Panc1 (cell line): ENCODE results near the gene LCE1F.

Source experiments
- CTCF ChIP-seq: fragments of 450-650 bp; IDR thresholded peaks from 2 replicates; pipeline ENCODE4 v1.5.1; 2017; ENCODE audit warnings: mild to moderate bottlenecking
- POLR2AphosphoS5 ChIP-seq: IDR thresholded peaks from 2 replicates; pipeline ENCODE4 v1.6.1; 2012; ENCODE audit warnings: mild to moderate bottlenecking, low read depth, low read length, moderate library complexity
- SIN3A ChIP-seq: IDR thresholded peaks from 2 replicates; pipeline ENCODE4 v1.6.1; 2012; ENCODE audit warnings: low read depth, mild to moderate bottlenecking, low read length, moderate library complexity, borderline replicate concordance; ENCODE audit not compliant: insufficient read depth
- TF ChIP-seq, protein P1 (sequence below), 2 experiments: IDR thresholded peaks; 2 replicates each; pipeline ENCODE4 v1.6.1; 2011 to 2012; ENCODE audit warnings: low read depth in 2 of 2, control low read depth in 1 of 2, low read length in 1 of 2, mild to moderate bottlenecking in 1 of 2, moderate library complexity in 1 of 2; ENCODE audit not compliant: insufficient read depth in 1 of 2

DNA sequence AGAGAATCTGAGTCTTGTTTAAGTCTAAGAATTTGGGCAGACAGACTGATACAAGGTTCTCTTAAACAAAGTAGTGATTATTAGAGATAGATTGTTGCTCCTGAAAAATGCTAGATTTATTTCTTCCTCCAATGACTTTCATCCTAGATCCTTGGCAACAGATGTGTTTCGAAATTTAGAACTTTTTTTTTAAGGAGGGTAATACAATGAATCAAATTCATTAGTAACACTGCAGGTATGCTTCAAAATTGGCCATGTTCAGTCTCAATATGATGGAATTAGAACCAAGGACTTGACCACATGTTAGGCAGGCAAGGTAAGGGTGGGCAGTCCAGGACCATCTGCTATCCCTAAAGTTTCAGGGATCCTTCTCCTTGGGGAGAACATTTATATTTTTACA is 4.5 kb upstream of the LCE1F start:
- TF ChIP-seq POLR2AphosphoS5 (no peak), CTCF (no peak), SIN3A (no peak)
- TF ChIP-seq, protein P1, sequence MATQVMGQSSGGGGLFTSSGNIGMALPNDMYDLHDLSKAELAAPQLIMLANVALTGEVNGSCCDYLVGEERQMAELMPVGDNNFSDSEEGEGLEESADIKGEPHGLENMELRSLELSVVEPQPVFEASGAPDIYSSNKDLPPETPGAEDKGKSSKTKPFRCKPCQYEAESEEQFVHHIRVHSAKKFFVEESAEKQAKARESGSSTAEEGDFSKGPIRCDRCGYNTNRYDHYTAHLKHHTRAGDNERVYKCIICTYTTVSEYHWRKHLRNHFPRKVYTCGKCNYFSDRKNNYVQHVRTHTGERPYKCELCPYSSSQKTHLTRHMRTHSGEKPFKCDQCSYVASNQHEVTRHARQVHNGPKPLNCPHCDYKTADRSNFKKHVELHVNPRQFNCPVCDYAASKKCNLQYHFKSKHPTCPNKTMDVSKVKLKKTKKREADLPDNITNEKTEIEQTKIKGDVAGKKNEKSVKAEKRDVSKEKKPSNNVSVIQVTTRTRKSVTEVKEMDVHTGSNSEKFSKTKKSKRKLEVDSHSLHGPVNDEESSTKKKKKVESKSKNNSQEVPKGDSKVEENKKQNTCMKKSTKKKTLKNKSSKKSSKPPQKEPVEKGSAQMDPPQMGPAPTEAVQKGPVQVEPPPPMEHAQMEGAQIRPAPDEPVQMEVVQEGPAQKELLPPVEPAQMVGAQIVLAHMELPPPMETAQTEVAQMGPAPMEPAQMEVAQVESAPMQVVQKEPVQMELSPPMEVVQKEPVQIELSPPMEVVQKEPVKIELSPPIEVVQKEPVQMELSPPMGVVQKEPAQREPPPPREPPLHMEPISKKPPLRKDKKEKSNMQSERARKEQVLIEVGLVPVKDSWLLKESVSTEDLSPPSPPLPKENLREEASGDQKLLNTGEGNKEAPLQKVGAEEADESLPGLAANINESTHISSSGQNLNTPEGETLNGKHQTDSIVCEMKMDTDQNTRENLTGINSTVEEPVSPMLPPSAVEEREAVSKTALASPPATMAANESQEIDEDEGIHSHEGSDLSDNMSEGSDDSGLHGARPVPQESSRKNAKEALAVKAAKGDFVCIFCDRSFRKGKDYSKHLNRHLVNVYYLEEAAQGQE (IDR thresholded peaks at IDR 0.05; ENCODE audit: insufficient read depth in 1 of 2, low read depth in 2 of 2, low read length in 1 of 2) = no peak
